ENCODE measurements around the gene TAS2R7. TPM values are rescaled to one million over a fixed set of nuclear protein-coding genes. Genes with fewer than 3 reads are reported as not detected.

Gene TAS2R7
- total RNA-seq, 1 experiment from 2014 or later, result not detected

DNA sequence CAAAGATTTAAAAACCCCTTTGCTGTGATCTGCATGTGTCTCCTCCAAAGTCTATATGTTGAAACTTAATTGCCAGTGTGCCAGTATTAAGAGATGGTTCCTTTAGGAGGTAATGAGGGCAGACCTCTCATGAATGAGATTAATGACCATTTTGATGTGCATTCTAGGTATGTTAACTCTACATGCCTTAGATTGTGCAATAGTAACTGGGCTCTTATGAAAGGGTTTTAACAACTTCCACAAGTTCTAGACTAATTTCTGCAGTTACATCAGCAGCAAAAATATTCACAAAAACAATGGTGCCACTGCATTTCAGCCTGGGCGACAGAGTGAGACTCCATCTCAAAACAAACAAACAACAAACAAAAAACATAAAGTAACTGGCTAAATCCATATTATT lies 27.6 kb upstream of the TAS2R7 start:
- no peak overlapping the region for H3K56ac ChIP-seq (ENCODE audit: insufficient read length, low read depth, low read length)
- H3K23me2 ChIP-seq (ENCODE audit: insufficient read length, low read depth, low read length, poor library complexity, severe bottlenecking), result no peaks in the 10 kb centered on the region
- H3K27ac ChIP-seq (ENCODE audit: insufficient read length, low read depth, low read length), result no peak overlapping the region
- H4K8ac ChIP-seq (replicated peaks; ENCODE audit: insufficient read length, low read depth, low read length), result no peak overlapping the region
- H2AFZ ChIP-seq (ENCODE audit: low read length), result no peak overlapping the region
- no peaks in the 10 kb centered on the region for H3K9me3 ChIP-seq (ENCODE audit: control insufficient read depth, low read depth, low read length)
- no peak overlapping the region for H3K18ac ChIP-seq (ENCODE audit: insufficient read length, low read depth, low read length)
- Mint-ChIP-seq H3K27ac (no peak overlapping the region), H3K9me3 (no peaks in the 10 kb centered on the region), H3K4me3 (no peak overlapping the region), H3K36me3 (ENCODE audit: insufficient read depth in 1 of 3, low read depth in 3 of 3) (no peaks in the 10 kb centered on the region), H3K27me3 (ENCODE audit: low read depth) (no peaks in the 10 kb centered on the region), H3K4me1 (no peaks in the 10 kb centered on the region)
- H4K5ac ChIP-seq (ENCODE audit: insufficient read length, low read depth, low read length), result no peak overlapping the region
- H2AK5ac ChIP-seq (ENCODE audit: insufficient read length, low read length), result no peak overlapping the region
- no peak overlapping the region for H3K4ac ChIP-seq (ENCODE audit: low read depth, low read length)
- H2BK5ac ChIP-seq (ENCODE audit: insufficient read length, low read length), result no peak overlapping the region
- WGBS (ENCODE audit: extremely low coverage, insufficient read length, low lambda C conversion rate), result no CpG with 5 or more reads among the region's 1 CpG
- no peak overlapping the region for H2BK15ac ChIP-seq (ENCODE audit: low read depth, low read length)
- no peak for DNase-seq
- H4K20me1 ChIP-seq (ENCODE audit: control insufficient read depth, insufficient read depth, insufficient read length), result no peaks in the 10 kb centered on the region
- no peaks in the 10 kb centered on the region for H3K79me2 ChIP-seq (ENCODE audit: insufficient read depth, low read length)
- H3K27me3 ChIP-seq (ENCODE audit: insufficient read depth, low read length), result no peaks in the 10 kb centered on the region
- no peak overlapping the region for H3K14ac ChIP-seq (ENCODE audit: insufficient read depth, low read length)
- no peak overlapping the region for H2BK120ac ChIP-seq (ENCODE audit: low read depth, low read length, poor library complexity, severe bottlenecking)
- no peak overlapping the region for H3K23ac ChIP-seq (ENCODE audit: insufficient read length, low read depth, low read length)
- no peak overlapping the region for H3T11ph ChIP-seq (ENCODE audit: low read length)
- H2BK20ac ChIP-seq (ENCODE audit: low read depth, low read length, poor library complexity, severe bottlenecking), result no peak overlapping the region
- H3K79me1 ChIP-seq (ENCODE audit: insufficient read depth, low read depth, low read length, poor library complexity, severe bottlenecking), result no peaks in the 10 kb centered on the region
- no peak overlapping the region for H3K4me2 ChIP-seq (ENCODE audit: insufficient read depth, insufficient read length, low read length)
- H3K9ac ChIP-seq (ENCODE audit: extremely low read depth, insufficient read length, low read length), result no peak overlapping the region
- TF ChIP-seq, protein P1, sequence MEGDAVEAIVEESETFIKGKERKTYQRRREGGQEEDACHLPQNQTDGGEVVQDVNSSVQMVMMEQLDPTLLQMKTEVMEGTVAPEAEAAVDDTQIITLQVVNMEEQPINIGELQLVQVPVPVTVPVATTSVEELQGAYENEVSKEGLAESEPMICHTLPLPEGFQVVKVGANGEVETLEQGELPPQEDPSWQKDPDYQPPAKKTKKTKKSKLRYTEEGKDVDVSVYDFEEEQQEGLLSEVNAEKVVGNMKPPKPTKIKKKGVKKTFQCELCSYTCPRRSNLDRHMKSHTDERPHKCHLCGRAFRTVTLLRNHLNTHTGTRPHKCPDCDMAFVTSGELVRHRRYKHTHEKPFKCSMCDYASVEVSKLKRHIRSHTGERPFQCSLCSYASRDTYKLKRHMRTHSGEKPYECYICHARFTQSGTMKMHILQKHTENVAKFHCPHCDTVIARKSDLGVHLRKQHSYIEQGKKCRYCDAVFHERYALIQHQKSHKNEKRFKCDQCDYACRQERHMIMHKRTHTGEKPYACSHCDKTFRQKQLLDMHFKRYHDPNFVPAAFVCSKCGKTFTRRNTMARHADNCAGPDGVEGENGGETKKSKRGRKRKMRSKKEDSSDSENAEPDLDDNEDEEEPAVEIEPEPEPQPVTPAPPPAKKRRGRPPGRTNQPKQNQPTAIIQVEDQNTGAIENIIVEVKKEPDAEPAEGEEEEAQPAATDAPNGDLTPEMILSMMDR (conservative IDR thresholded peaks at IDR 0.05), result no peak
- no peak overlapping the region for H4K91ac ChIP-seq (ENCODE audit: insufficient read length, low read depth, low read length)
- no peak overlapping the region for H2BK12ac ChIP-seq (ENCODE audit: insufficient read length, low read depth, low read length)
- no peaks in the 10 kb centered on the region for H3K4me1 ChIP-seq (ENCODE audit: insufficient read depth, low read length)

Measured in H9 (cell line).